Esophagus squamous epithelium (tissue), 4 donors: ENCODE data around the gene NCAM1.

ENCODE experiments used
- CTCF ChIP-seq, 6 experiments: fragments of 450-650 bp in 4 of 6; fragments of 200-600 bp in 2 of 6; sonication (generic) in 2 of 6; IDR thresholded peaks; one replicate each; pipeline ENCODE4 v1.5.1; 2016 to 2019; ENCODE audit warnings: antibody characterized with exemption in 6 of 6, mild to moderate bottlenecking in 4 of 6, moderate library complexity in 4 of 6
- POLR2A ChIP-seq, 4 donors: fragments of 450-650 bp; IDR thresholded peaks; one replicate each; pipeline ENCODE4 v1.6.1; 2017; ENCODE audit warnings: antibody characterized with exemption in 4 of 4, mild to moderate bottlenecking in 4 of 4, moderate library complexity in 3 of 4

- TF ChIP-seq CTCF (IDR thresholded peaks at IDR 0.05): no peak
- TF ChIP-seq POLR2A (IDR thresholded peaks at IDR 0.05): no peak
Observed at GRCh38 chr11:113124578-113124977, 163.4 kb downstream of the NCAM1 start.
